ENCODE measurements around the gene PPT1. TPM values are rescaled to one million over a fixed set of nuclear protein-coding genes. Genes with fewer than 3 reads are reported as not detected.
A peak's percentile ranks its signal among the peaks of the same experiment; 100 is the strongest.
"Not testable (repeated sequence)": the region's sequence is repeated elsewhere in the genome, so short reads cannot be mapped to it uniquely, and the experiment has no call there.

The PPT1 gene
- total and polyA plus RNA-seq, 8 donors = 3.5 to 79.9 (median 33.3) TPM

DNA sequence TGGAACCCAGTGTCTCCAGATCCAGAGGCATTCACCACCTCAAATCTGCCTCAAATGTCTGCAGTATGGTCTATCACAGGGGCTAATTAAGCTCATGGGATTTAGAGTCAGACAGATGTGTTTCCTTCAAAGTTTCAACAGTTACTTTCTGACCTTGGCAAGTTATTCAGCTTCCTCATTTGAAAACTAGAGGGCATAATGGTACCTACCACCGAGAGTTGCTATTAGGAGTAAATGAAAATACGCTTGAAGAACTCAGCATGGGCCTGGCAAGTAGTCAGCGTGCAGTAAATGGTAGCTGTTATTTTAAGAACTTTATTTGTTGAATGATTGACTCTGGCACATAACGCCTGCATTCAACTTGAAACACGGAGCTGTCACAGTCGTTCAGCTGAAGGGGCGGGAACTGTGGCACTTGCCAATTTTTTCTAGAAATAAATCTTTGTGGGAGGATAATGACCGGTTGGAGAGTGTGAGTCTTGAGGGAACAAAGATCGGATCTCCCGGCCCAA, 57.8 kb downstream of the PPT1 start:
- Histone ChIP-seq H3K9me3 (no peaks in the 10 kb centered on the region), H3K27ac (peak overlapping the region; percentile 81 to 99 (median 99)), H3K4me3 (peak overlapping the region; percentile 77 to 99 (median 93)), H3K4me1 (peaks cover 45 to 85% (median 60%) of the 10 kb centered on the region in 4 donors), H3K27me3 (no peaks in the 10 kb centered on the region), H3K36me3 (peaks cover 0 to 11% (median 0%) of the 10 kb centered on the region in 4 donors)
- intact Hi-C loops (cut with DNase I; ENCODE audit: low total_unique reads) = no loop called here
- no peak for TF ChIP-seq EP300 (IDR thresholded peaks at IDR 0.05)
- TF ChIP-seq CTCF (IDR thresholded peaks at IDR 0.05) = no peak
- WGBS, 5 donors = 0 to 2% (median 1%) methylated on average over 10 of the region's 10 CpGs
- DNase-seq = no peak

DNA sequence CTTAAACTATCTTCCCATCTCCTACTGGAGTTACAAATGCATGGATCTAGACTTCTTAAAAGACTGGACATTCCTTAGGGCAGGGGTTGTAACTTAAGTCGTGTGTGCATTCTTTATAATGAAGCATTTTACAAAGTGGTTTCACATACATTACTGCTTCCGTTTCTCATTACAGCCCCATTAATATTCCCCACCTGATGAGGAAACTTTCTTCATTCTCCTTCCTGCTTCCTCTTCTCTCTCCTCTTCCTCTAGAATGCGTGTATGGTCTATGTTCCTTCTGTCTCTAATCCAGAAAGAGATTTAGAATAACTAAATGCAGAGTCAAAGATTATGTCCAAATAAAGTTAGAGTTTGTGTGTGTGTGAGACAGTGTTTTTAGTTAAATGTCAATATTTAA, 58.4 kb downstream of the PPT1 start:
- no peak for DNase-seq
- intact Hi-C loops (cut with DNase I; ENCODE audit: low total_unique reads) = no loop called here
- H3K27ac ChIP-seq = peak overlapping the region in 4 of 5 donors; percentile 98 to 99 (median 99)
- H3K27me3 ChIP-seq = no peaks in the 10 kb centered on the region
- peaks cover 44 to 81% (median 55%) of the 10 kb centered on the region in 4 donors for H3K4me1 ChIP-seq
- peaks cover 0 to 11% (median 0%) of the 10 kb centered on the region in 4 donors for H3K36me3 ChIP-seq
- H3K4me3 ChIP-seq = no peak overlapping the region
- TF ChIP-seq EP300 (IDR thresholded peaks at IDR 0.05) (no peak), POLR2AphosphoS5 (IDR thresholded peaks at IDR 0.05) (no peak), CTCF (IDR thresholded peaks at IDR 0.05) (no peak), POLR2A (IDR thresholded peaks at IDR 0.05) (no peak)
- 51 to 67% (median 51%) methylated on average over 3 of the region's 3 CpGs for WGBS, 5 donors
- no peaks in the 10 kb centered on the region for H3K9me3 ChIP-seq

GRCh38 chr1:40037254-40037653, 59.8 kb downstream of the PPT1 start:
- H3K27ac ChIP-seq = peak overlapping the region in 4 of 5 donors; percentile 22 to 99 (median 62)
- DNase-seq; H3K4me3 ChIP-seq; intact Hi-C loops (cut with DNase I; ENCODE audit: low total_unique reads); H3K9me3 ChIP-seq; H3K36me3 ChIP-seq; H3K27me3 ChIP-seq: not testable (repeated sequence)
- peaks cover 31 to 74% (median 42%) of the 10 kb centered on the region in 4 donors for H3K4me1 ChIP-seq
- 86 to 95% (median 88%) methylated on average over 8 of the region's 8 CpGs for WGBS, 5 donors

DNA sequence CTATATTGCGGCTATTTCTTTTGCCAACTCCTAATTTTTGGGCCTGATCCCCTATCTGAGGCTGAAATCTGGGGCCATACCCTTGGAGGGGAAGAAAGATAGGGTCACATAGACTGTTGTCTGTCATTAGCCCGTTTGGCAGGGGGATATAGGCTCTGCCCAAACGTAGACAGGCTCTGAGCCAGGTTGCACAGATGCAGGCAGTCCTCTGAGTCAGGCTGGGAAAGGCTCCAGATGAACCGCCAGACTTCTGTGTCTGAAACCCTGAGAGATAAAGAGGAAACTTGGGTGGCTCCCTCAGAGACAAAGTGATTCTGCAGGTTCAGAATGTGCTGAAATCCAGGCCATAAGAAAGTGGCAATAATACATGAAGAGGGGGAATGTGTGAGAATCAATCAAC, 60.5 kb downstream of the PPT1 start:
- peak overlapping the region; percentile 22 to 68 (median 57) for H3K27ac ChIP-seq
- H3K4me1 ChIP-seq = peaks cover 24 to 68% (median 40%) of the 10 kb centered on the region in 4 donors
- DNase-seq = peak; percentile 44 to 65
- no peaks in the 10 kb centered on the region for H3K36me3 ChIP-seq
- intact Hi-C loops (cut with DNase I; ENCODE audit: low total_unique reads) = no loop called here
- no peak overlapping the region for H3K4me3 ChIP-seq
- no peaks in the 10 kb centered on the region for H3K27me3 ChIP-seq
- 15 to 25% (median 20%) methylated on average over 4 of the region's 4 CpGs for WGBS, 5 donors
- no peaks in the 10 kb centered on the region for H3K9me3 ChIP-seq
- TF ChIP-seq POLR2A (IDR thresholded peaks at IDR 0.05) = no peak
- no peak for TF ChIP-seq CTCF (IDR thresholded peaks at IDR 0.05)
- TF ChIP-seq EP300 (IDR thresholded peaks at IDR 0.05) = no peak
- no peak for TF ChIP-seq POLR2AphosphoS5 (IDR thresholded peaks at IDR 0.05)

DNA sequence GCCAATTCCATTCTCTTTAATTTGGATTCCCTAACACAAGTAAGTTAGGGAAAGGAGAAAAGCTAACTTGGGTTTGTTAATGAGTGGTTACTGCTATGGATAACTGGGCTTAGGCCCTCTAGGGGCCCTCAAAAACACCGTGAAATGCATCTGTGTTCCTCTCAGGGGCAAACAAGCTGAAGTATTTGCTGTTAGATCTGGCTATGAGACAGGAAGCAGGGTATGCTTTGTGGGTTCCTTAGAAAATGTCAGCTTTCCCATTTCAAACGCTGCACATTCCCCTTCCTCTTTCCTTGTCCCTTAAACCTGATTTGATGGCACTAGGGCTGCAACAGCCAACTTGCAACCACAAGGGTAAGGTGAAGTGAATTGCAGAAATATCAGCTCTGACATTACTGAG, 62.2 kb downstream of the PPT1 start:
- H3K9me3 ChIP-seq = no peaks in the 10 kb centered on the region
- no peaks in the 10 kb centered on the region for H3K36me3 ChIP-seq
- TF ChIP-seq POLR2AphosphoS5 (IDR thresholded peaks at IDR 0.05) (no peak), EP300 (IDR thresholded peaks at IDR 0.05) (no peak), CTCF (IDR thresholded peaks at IDR 0.05) (no peak), POLR2A (IDR thresholded peaks at IDR 0.05) (no peak)
- no peak for DNase-seq
- H3K27ac ChIP-seq = peak overlapping the region in 1 of 5 donors; percentile 11
- 45 to 71% (median 66%) methylated on average over 2 of the region's 2 CpGs for WGBS, 5 donors
- H3K4me1 ChIP-seq = peaks cover 23 to 63% (median 37%) of the 10 kb centered on the region in 4 donors
- H3K27me3 ChIP-seq = no peaks in the 10 kb centered on the region
- intact Hi-C loops (cut with DNase I; ENCODE audit: low total_unique reads) = no loop called here
- no peak overlapping the region for H3K4me3 ChIP-seq

Data from stomach (tissue), 9 donors.